Measurements from ENCODE around the gene KIAA1755. TPM values are rescaled to one million over a fixed set of nuclear protein-coding genes. Genes with fewer than 3 reads are reported as not detected.

KIAA1755 gene
- total RNA-seq, 4 donors from 2014 or later = 12.0 to 36.3 (median 23.1) TPM

DNA sequence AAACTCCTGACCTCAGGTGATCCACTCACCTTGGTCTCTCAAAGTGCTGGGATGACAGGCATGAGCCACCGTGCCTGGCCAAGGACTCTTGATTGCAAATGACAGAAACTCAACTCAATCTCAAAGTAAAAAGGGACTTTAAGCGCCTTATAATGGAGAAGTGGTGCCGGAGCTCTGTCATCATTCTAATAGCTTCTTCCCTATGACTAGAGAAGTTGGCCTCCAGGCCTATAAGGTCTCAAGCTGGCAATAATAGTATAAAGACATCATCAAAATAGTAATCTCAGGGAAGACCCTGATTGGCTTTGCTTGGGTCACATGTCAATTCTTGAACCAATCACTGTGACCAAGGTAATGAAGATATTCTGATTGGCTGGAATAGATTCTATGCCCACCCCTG, 8.5 kb upstream of the KIAA1755 start:
- TF ChIP-seq, protein P1, sequence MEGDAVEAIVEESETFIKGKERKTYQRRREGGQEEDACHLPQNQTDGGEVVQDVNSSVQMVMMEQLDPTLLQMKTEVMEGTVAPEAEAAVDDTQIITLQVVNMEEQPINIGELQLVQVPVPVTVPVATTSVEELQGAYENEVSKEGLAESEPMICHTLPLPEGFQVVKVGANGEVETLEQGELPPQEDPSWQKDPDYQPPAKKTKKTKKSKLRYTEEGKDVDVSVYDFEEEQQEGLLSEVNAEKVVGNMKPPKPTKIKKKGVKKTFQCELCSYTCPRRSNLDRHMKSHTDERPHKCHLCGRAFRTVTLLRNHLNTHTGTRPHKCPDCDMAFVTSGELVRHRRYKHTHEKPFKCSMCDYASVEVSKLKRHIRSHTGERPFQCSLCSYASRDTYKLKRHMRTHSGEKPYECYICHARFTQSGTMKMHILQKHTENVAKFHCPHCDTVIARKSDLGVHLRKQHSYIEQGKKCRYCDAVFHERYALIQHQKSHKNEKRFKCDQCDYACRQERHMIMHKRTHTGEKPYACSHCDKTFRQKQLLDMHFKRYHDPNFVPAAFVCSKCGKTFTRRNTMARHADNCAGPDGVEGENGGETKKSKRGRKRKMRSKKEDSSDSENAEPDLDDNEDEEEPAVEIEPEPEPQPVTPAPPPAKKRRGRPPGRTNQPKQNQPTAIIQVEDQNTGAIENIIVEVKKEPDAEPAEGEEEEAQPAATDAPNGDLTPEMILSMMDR (IDR thresholded peaks at IDR 0.05) = no peak
- TF ChIP-seq EP300 (IDR thresholded peaks at IDR 0.05) (no peak), POLR2A (IDR thresholded peaks at IDR 0.05) (no peak)
- WGBS, 2 donors = 91 to 98% methylated on average over 3 of the region's 3 CpGs
- Histone ChIP-seq H3K4me1 (peaks cover 0 to 53% (median 23%) of the 10 kb centered on the region in 4 donors), H3K9me3 (no peaks in the 10 kb centered on the region), H3K27me3 (no peaks in the 10 kb centered on the region), H3K4me3 (no peak overlapping the region), H3K36me3 (no peaks in the 10 kb centered on the region), H3K27ac (peak overlapping the region in 1 of 4 donors; percentile 36)
- no peak for DNase-seq (ENCODE audit: low spot score in 2 of 2)

DNA sequence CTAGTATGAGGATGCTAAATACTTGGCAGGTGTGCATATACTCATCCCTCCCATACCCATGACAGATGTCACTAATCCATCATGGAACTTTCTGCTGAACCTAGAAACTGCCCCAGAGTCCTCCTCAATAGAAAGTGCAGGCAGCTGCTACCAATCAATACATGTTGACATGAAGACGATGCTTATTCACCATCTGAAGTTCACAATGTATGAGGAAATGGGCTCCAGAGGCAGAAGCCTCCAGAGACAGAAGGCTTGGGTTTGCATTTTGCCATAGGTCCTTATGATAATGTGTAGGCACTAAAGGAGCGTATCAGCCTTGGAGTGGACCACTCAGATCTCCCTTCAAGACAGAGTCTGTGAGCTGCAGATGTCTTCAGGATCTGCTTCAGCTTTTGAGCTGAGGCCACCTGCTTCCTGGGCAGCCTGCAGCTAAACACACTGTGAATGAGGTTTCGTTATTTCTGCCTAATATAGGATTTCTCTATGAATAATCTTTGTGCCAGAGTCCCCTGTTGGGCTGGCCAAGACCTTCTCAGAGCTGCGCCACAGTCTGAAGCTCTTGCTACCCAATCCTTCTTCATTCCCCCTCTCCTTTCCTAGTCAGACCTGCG, 7.5 kb upstream of the KIAA1755 start:
- no peaks in the 10 kb centered on the region for H3K27me3 ChIP-seq
- H3K36me3 ChIP-seq = no peaks in the 10 kb centered on the region
- TF ChIP-seq POLR2A (IDR thresholded peaks at IDR 0.05) (no peak), EP300 (IDR thresholded peaks at IDR 0.05) (no peak)
- TF ChIP-seq, protein P1 (IDR thresholded peaks at IDR 0.05) = no peak
- DNase-seq (ENCODE audit: low spot score in 2 of 2) = no peak
- 81 to 92% methylated on average over 5 of the region's 5 CpGs for WGBS, 2 donors
- H3K9me3 ChIP-seq = no peaks in the 10 kb centered on the region
- peaks cover 0 to 47% (median 22%) of the 10 kb centered on the region in 4 donors for H3K4me1 ChIP-seq
- no peak overlapping the region for H3K4me3 ChIP-seq
- H3K27ac ChIP-seq = no peak overlapping the region

DNA sequence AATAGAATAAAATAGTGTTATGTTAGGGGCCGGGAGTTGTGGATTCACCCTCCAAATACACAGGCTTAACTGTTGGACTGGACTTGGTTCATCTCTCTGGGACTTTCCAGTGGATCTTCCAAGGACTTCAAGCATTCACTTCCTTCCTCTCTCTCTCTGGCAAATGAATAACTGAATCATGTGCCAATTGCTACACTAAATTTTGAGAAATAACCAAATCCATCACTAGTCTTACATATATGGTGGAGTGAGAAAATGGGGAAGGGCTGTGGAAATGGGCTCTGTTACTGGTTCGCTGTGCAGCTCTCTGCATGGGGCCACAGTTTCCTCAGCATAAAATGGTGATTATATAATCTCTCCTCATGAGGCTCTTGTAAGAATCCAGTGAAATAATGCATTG, 6.8 kb upstream of the KIAA1755 start:
- WGBS, 2 donors = 57 to 60% methylated on average over 2 of the region's 2 CpGs
- Histone ChIP-seq H3K4me1 (peaks cover 0 to 40% (median 17%) of the 10 kb centered on the region in 4 donors), H3K36me3 (no peaks in the 10 kb centered on the region), H3K27ac (no peak overlapping the region), H3K9me3 (no peaks in the 10 kb centered on the region), H3K4me3 (no peak overlapping the region), H3K27me3 (no peaks in the 10 kb centered on the region)
- TF ChIP-seq POLR2A (IDR thresholded peaks at IDR 0.05) (no peak), EP300 (IDR thresholded peaks at IDR 0.05) (no peak)
- TF ChIP-seq, protein P1 (IDR thresholded peaks at IDR 0.05) = no peak
- no peak for DNase-seq (ENCODE audit: low spot score in 2 of 2)

DNA sequence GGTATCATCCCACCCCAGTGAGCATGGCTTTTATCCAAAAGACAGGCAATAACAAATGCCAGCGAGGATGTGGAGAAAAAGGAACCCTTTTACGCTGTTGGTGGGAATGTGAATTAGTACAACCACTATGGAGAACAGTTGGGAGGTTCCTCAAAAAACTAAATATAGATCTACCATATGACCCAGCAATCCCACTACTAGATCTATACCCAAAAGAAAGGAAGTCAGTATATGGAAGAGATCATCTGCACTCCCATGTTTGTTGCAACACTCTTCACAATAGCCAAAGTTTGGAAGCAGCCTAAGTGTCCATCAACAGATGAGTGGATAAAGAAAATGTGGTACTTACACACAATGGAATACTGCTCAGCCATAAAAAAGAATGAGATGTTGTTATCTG, 5.9 kb upstream of the KIAA1755 start:
- Histone ChIP-seq H3K27ac (no peak overlapping the region), H3K4me3 (no peak overlapping the region), H3K4me1 (peaks cover 0 to 31% (median 9%) of the 10 kb centered on the region in 4 donors), H3K36me3 (no peaks in the 10 kb centered on the region), H3K9me3 (no peaks in the 10 kb centered on the region), H3K27me3 (no peaks in the 10 kb centered on the region)
- WGBS, 2 donors = 74 to 79% methylated on average over 2 of the region's 2 CpGs
- no peak for TF ChIP-seq EP300 (IDR thresholded peaks at IDR 0.05)
- TF ChIP-seq, protein P1 (IDR thresholded peaks at IDR 0.05) = no peak
- no peak for TF ChIP-seq POLR2A (IDR thresholded peaks at IDR 0.05)
- no peak for DNase-seq (ENCODE audit: low spot score in 2 of 2)

DNA sequence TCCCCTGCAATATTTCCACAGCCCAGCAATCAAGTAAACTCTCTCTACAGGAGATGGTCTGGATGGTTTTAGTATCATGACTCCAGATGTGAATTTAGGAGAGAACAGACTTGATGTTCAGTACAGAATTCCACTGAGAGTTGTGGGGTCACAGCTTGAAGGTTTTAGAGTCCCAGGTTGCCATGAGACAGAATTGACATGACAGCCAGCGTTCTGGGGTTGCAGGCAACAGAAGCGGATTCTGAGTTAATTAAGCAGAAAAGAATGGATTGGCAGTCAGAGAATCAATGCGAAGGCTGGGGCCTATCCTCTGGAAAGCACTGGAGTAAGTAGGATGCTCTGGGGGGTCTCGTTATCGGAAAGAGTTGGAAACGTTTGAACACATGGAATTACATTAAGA, 2.4 kb upstream of the KIAA1755 start:
- Histone ChIP-seq H3K9me3 (no peaks in the 10 kb centered on the region), H3K4me1 (peaks cover 0 to 40% (median 2%) of the 10 kb centered on the region in 4 donors), H3K36me3 (no peaks in the 10 kb centered on the region), H3K27me3 (peaks cover 0 to 4% of the 10 kb centered on the region in 2 donors), H3K4me3 (no peak overlapping the region), H3K27ac (peak overlapping the region in 1 of 4 donors; percentile 54)
- no peak for DNase-seq (ENCODE audit: low spot score in 2 of 2)
- TF ChIP-seq POLR2A (IDR thresholded peaks at IDR 0.05) (no peak), EP300 (IDR thresholded peaks at IDR 0.05) (no peak)
- TF ChIP-seq, protein P1 (IDR thresholded peaks at IDR 0.05) = no peak
- WGBS, 2 donors = 63 to 85% methylated on average over 6 of the region's 6 CpGs

Measured in tibial nerve (tissue), 4 donors.